Measurements from ENCODE around the gene CD74.

The CD74 gene

DNA sequence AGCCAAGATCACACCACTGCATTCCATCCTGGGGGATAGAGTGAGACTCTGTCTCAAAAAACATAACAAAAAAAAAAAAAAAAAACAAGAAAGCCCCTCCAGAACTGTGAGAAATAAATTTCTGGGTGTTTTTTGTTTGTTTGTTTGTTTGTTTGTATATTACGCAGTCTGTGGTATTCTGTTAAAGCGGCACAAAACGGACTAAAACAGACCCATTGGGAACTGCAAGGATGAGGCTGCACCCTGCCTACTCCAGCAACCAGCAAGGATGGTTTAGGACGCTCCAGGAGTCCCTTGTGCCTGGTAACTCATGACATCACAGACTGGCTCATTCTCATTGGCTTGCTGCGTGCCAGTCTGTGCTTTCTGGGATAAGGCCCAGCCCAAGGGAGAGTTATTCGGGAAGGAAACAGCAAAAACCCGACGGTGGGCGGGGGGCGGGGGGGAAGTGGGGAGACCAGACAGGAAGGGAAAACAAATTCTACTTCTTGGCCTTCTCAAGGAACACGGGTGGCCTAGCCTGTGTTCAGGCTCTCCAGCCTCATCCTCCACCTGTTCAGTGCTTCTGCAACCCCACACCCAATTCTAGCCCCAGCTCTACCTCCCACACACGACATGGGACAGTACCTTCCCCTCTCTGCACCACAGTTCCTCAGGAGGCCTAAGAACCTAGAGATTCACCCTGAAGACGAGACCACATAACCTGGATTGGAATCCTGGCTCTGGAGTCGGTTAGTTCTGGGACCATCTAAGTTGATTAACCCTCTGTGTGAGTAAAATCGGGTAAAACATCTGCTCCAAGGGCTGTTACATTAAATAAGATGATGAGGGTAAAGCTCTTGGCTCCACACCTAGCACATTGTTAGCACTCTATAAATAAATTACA is 2.8 kb downstream of the CD74 start:
- peak; percentile 60 for DNase-seq

DNA sequence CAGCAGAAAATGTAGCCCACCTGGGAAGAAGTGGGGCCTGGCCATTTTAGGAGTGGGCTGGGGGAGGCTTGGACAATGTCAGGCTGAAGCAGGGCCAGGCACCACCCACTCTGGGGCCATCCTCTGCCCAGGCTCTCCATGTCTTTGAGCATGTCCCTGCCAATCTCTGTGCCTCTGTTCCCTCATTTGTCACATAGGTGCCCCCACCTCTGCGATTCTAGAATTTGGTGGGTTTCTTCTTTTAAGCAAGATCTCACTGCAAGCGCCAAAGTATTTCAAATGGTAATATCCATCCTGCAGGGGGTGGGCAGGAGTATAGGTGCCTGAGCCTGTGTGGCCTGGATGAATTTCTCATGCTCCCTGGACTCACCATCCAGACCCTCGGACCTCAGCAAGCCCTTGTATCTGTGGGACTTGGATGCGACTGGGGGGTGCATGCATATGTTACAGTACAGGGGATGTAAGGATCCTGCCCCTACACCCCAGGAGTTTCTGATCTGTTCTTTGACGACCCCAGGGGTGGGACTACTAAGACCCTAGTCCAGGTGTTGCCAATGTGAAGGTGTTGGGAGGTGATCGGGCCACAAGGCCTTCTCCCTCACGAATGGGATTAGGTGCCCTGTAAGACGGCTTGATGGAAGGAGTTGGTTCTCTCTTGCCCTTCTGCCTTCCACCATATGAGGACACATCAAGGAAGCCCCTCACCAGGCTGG is 4.3 kb downstream of the CD74 start:
- no peak for DNase-seq

DNA sequence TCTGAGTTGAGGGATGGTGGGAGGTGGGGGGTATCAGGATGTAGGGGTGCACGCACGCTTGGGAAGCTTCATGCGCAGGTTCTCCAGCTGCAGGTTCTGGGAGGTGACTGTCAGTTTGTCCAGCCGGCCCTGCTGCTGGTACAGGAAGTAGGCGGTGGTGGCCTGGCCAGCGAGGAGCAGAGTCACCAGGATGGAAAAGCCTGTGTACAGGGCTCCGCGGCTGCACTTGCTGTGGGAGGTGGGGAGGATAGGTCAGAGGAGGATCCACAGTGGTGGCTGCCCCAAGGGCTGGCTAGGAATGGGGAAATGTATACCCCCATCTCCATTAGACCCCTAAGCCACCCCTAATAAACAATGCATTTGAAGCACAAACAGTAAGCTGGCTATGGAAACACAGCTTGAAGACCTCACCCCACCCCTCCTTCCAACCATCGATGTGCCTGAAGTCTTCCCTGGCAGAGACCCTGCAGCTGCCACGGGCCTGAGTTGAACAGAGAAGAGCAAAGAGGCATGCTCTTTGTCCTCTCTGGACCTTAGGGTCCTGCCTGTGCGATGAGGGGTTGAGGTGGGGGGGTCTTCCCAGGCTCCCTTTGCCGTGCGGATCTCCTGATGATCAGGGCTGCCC is 5.5 kb downstream of the CD74 start:
- no peak for DNase-seq

GRCh38 chr5:150406723-150407095 is 6.0 kb downstream of the CD74 start:
- DNase-seq = no peak

DNA sequence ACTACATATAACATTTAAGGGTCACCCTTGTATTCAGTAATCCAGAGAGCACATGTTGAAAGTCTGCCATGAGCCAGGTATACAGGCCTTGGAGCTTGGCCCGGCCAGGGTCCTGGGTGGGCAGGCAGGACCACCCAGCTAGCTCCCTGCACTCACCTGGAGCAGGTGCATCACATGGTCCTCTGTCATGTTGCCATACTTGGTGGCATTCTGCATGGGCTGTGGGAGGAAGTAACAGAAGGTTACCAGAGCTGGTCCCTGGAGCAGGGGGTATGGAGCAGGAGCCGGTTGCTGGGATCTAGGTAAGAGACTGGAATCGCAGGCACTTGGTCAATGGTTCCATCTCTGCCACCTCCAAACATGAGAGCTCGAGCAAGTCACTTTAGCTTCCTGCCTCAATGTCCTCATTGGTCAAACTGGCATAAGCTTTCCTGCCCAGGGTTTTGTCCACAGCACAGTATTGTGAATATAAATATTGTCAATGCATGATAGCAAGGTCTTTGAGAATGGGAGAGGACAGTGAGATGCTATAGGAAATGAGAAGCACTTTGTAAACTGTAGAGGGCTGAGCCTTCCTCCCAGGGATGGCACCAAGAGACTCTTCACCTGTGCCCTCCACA is 6.5 kb downstream of the CD74 start:
- no peak for DNase-seq

DNA sequence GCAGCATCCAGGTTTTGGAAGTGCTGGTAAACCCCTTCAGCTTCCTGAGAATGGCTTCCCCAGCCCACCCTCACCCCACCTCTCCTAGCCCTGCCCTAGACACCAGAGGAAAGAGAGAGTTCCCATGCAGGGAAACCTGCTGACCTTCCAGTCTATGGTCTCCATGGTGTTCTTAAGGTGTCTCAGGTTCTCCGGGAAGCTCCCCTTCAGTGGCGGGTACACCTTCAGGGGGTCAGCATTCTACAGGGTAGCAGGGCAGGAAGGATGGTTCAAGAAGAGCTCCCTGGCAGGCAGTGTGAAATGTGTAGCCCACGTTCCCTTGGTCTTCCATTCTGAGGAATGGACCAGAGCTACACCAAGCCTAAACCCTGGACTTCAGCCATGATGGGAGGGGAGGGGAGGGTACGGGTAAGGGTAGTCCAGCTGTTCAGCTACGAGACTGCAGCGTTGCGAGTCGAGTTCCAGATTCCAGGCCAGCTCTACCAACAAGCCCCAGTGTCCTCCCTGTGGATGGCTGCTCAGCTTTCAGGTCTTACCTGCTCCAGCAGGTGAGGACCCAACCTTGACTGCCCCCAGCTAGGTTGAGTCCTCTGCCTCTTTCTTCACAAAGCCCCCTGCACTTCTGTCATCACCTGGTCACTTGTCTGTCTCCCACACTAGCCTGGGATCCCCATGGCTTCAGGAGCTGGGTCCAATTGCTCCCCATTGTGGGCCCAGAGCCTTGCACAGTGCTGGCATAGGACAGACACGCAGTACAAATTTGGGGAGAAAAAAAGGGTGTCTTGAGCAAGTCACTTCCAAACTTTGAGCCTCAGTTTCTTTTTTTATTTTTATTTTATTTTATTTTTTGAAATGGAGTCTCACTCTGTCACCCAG is 7.5 kb downstream of the CD74 start:
- no peak for DNase-seq

GRCh38 chr5:150404535-150404934 is 8.2 kb downstream of the CD74 start:
- no peak for DNase-seq

DNA sequence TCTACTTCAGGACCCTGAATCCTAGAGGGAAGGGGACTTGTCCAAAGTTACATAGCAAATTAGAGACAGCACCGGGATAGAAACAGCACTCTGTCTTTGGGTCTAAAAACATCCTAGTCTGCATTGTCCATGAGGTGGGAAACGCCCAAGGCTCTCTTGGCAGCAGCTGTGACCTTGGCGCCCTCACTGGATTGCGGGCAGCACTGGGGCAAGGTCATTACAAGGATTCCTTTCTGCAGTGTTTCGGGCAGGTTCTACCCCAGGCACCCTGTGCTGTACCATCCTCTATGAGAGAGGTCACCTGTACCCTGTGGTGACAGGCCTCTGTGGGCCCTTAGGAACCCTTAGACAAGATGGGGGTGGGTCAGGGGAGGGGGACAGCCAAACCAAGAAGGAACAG is 8.6 kb downstream of the CD74 start:
- DNase-seq = no peak

DNA sequence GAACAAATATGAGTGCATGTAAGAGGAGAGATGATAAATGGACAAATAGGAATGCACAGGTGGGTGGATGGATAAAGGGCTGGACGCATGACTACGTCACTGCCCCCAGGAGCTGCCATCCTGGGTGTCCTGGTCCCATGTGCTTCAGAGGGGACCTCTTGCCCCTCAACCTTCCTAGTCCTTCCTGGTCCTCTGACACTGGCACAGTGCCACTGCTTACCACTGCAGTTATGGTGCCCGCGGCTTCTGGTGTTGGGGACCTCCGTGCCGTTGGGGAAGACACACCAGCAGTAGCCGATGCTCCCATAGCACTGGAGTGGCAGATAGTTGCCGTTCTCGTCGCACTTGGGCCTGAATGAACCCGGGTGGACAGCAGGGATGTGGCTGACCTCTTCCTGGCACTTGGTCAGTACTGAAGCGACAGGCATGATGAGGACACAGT is 9.8 kb downstream of the CD74 start:
- DNase-seq = no peak

DNA sequence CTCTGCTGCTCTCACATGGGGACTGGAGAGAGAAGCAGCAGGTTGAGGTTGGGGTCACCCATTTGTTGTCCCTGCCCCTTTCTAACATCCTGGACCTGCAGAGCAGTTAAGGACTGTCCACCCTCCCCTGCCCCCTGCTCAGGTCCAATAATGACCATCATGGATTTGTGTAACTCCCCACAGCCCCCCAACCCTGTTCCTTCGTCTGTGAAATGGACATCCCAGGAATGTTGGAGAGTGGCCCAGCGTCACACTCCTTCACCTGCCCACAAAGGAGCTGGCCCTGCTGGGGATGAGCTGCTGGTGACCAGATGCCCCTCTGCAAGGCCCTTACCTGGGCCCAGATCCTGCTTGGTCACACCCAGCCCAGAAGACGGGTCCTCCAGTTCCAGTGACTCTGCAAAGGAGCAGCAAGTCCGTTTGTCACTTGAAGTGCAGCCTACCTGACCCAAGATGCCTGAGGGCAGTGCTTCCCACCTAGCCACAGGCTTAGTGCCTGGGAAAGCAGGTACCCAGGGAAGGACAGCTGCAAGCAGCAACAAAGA is 10.4 kb downstream of the CD74 start:
- no peak for DNase-seq

GRCh38 chr5:150401376-150402228 is 11.1 kb downstream of the CD74 start:
- no peak for DNase-seq

GRCh38 chr5:150401076-150401375 is 11.7 kb downstream of the CD74 start:
- no peak for DNase-seq

DNA sequence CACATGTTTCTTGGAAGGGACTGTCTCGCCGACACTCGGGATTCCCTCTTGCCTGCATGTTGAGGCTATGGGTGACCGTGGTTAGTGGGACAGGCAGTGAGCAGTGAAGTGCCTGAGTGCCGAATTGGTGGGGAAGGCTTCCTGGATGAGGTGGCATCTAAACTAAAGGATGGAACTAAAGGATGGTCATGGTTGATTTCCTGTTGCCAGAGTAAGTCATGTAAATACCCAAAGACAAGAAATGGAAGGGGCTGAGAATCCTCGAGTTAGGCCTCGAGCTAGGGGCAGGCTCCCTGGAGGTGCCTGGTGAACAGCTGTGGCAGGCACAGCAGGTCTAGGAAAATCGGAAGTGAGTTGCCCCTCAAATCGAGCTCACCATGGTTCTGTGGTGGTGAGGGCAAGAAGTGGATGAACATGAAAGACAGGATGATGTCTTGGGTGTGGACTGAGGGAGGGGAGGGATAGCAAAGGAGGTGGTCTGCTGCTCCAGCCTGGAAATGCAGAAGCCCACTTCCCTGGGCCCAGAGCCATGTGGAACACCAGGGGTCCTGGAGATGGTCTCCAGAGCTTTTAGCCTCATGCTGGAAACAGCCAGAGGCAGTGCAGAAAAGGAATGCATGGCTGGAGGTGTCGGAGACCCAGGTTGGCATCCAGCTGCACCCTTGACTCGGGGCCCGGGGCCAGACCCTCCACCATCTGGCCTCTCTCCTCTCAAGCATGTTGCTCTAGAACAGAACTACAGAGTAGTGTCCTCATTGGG is 12.2 kb downstream of the CD74 start:
- DNase-seq = no peak

- DNase-seq = no peak
Observed at GRCh38 chr5:150399524-150400211, 13.0 kb downstream of the CD74 start.

- DNase-seq = peak; percentile 56
Observed at GRCh38 chr5:150398722-150399523, 13.8 kb downstream of the CD74 start.

GRCh38 chr5:150397782-150398721 is 14.7 kb downstream of the CD74 start:
- no peak for DNase-seq

- DNase-seq = no peak
Observed at GRCh38 chr5:150397146-150397781, 15.4 kb downstream of the CD74 start.

Data from RPMI8226 (cell line).